Trophoblast cell (in vitro differentiated cells and primary cell): Measurements from ENCODE around the gene TTC28.
"Not testable (repeated sequence)": the region's sequence is repeated elsewhere in the genome, so short reads cannot be mapped to it uniquely, and the experiment has no call there.

ENCODE experiments used
- DNase-seq, 2 donors: peaks; one replicate each; pipeline ENCODE4 v3.0.0-alpha.2; 2016
- H2AFZ ChIP-seq: 2 replicates; pipeline ENCODE4 v1.6.1; 2013; ENCODE audit warnings: low read length, moderate library complexity, mild to moderate bottlenecking; ENCODE audit not compliant: insufficient read depth, poor library complexity
- H2AK5ac ChIP-seq: 2 replicates; pipeline ENCODE4 v1.6.1; 2013; ENCODE audit warnings: mild to moderate bottlenecking, low read length
- H2BK120ac ChIP-seq: 2 replicates; pipeline ENCODE4 v1.6.1; 2013; ENCODE audit warnings: low read length, mild to moderate bottlenecking, moderate library complexity; ENCODE audit not compliant: insufficient read depth, poor library complexity
- H2BK12ac ChIP-seq: 2 replicates; pipeline ENCODE4 v1.6.1; 2013; ENCODE audit warnings: mild to moderate bottlenecking, low read length, moderate library complexity
- H2BK5ac ChIP-seq: 2 replicates; pipeline ENCODE4 v1.6.1; 2013; ENCODE audit warnings: low read length, low read depth, moderate library complexity, mild to moderate bottlenecking; ENCODE audit not compliant: poor library complexity
- H3K14ac ChIP-seq: 2 replicates; pipeline ENCODE4 v1.6.1; 2013; ENCODE audit warnings: mild to moderate bottlenecking, low read length
- H3K18ac ChIP-seq: 2 replicates; pipeline ENCODE4 v1.6.1; 2013; ENCODE audit warnings: mild to moderate bottlenecking, low read length
- H3K23ac ChIP-seq: 2 replicates; pipeline ENCODE4 v1.6.1; 2013; ENCODE audit warnings: low read length
- H3K27ac ChIP-seq: 2 replicates; pipeline ENCODE4 v1.5.1; 2013; ENCODE audit warnings: low read depth, mild to moderate bottlenecking, inconsistent platforms, low read length, moderate library complexity
- H3K27me3 ChIP-seq: 2 replicates; pipeline ENCODE4 v1.6.1; 2013; ENCODE audit warnings: inconsistent platforms, mild to moderate bottlenecking, low read length, moderate library complexity; ENCODE audit not compliant: insufficient read depth
- H3K36me3 ChIP-seq, 2 experiments: 1 replicate in 1 of 2; 2 replicates in 1 of 2; pipeline ENCODE4 v1.6.1; 2013; ENCODE audit warnings: low read length in 2 of 2, mild to moderate bottlenecking in 2 of 2, moderate library complexity in 1 of 2; ENCODE audit not compliant: insufficient read depth in 2 of 2, control insufficient read depth in 1 of 2
- H3K4ac ChIP-seq: 2 replicates; pipeline ENCODE4 v1.6.1; 2013; ENCODE audit warnings: low read depth, mild to moderate bottlenecking, low read length, moderate library complexity
- H3K4me1 ChIP-seq, 2 experiments: 1 replicate in 1 of 2; 2 replicates in 1 of 2; pipeline ENCODE4 v1.6.1; 2013; ENCODE audit warnings: low read length in 2 of 2, mild to moderate bottlenecking in 2 of 2, moderate library complexity in 1 of 2; ENCODE audit not compliant: insufficient read depth in 2 of 2, control insufficient read depth in 1 of 2
- H3K4me2 ChIP-seq: 2 replicates; pipeline ENCODE4 v1.6.1; 2013; ENCODE audit warnings: inconsistent platforms, mild to moderate bottlenecking, low read length, moderate library complexity
- H3K4me3 ChIP-seq: 2 replicates; pipeline ENCODE4 v1.5.1; 2013; ENCODE audit warnings: mild to moderate bottlenecking, low read depth, low read length, inconsistent platforms
- H3K79me1 ChIP-seq: one replicate; pipeline ENCODE4 v1.6.1; 2013; ENCODE audit warnings: low read length
- H3K79me2 ChIP-seq: 2 replicates; pipeline ENCODE4 v1.6.1; 2013; ENCODE audit warnings: low read length, mild to moderate bottlenecking; ENCODE audit not compliant: control insufficient read depth, insufficient read depth, poor library complexity
- H3K9ac ChIP-seq: 2 replicates; pipeline ENCODE4 v1.6.1; 2013; ENCODE audit warnings: mild to moderate bottlenecking, low read length
- H3K9me3 ChIP-seq: 2 replicates; pipeline ENCODE4 v1.6.1; 2013; ENCODE audit warnings: low read depth, mild to moderate bottlenecking, control low read depth, inconsistent platforms, low read length; ENCODE audit not compliant: insufficient read depth
- H4K12ac ChIP-seq: 2 replicates; pipeline ENCODE4 v1.6.1; 2013; ENCODE audit warnings: low read depth, mild to moderate bottlenecking, low read length, moderate library complexity
- H4K8ac ChIP-seq: 2 replicates; pipeline ENCODE4 v1.6.1; 2013; ENCODE audit warnings: low read depth, mild to moderate bottlenecking, low read length, moderate library complexity
- H4K91ac ChIP-seq: one replicate; pipeline ENCODE4 v1.6.1; 2013; ENCODE audit warnings: low read depth, mild to moderate bottlenecking, low read length, moderate library complexity
- WGBS: extraction: QIAGEN DNeasy Blood & Tissue Kit; methylation state at CpG from one replicate; pipeline ENCODE4 v1.1.7; 2013; ENCODE audit warnings: missing lambda C conversion rate; ENCODE audit not compliant: insufficient read length, insufficient coverage; ENCODE audit errors: extremely low coverage; 5-methylcytosine and 5-hydroxymethylcytosine counted together

The TTC28 gene

GRCh38 chr22:28663569-28663942, 16.1 kb downstream of the TTC28 start:
- H3K4ac ChIP-seq, H3K4me1 ChIP-seq: not testable (repeated sequence)

GRCh38 chr22:28658448-28658847, 21.2 kb downstream of the TTC28 start:
- Histone ChIP-seq H2BK5ac (no peak overlapping the region), H3K4ac (no peak overlapping the region), H3K23ac (no peak overlapping the region), H3K36me3 (no peaks in the 10 kb centered on the region), H3K4me3 (no peak overlapping the region), H3K79me2 (no peaks in the 10 kb centered on the region), H3K79me1 (no peaks in the 10 kb centered on the region), H3K4me1 (no peaks in the 10 kb centered on the region), H3K9me3 (no peaks in the 10 kb centered on the region), H3K27me3 (no peaks in the 10 kb centered on the region), H4K8ac (no peak overlapping the region), H3K9ac (no peak overlapping the region), H4K91ac (no peak overlapping the region), H4K12ac (no peak overlapping the region), H3K27ac (no peak overlapping the region), H2AFZ (no peak overlapping the region), H3K18ac (no peak overlapping the region), H3K4me2 (no peak overlapping the region), H2AK5ac (no peak overlapping the region), H2BK12ac (no peak overlapping the region), H2BK120ac (no peak overlapping the region), H3K14ac (no peak overlapping the region)
- no CpG with 5 or more reads among the region's 3 CpGs for WGBS
- no peak for DNase-seq

More at GRCh38 chr22:28663569-28663942, 16.1 kb downstream of the TTC28 start:
- not testable (repeated sequence) for H3K4me2 ChIP-seq, H3K27me3 ChIP-seq, H4K8ac ChIP-seq, H3K79me2 ChIP-seq, H2BK120ac ChIP-seq, H2AK5ac ChIP-seq, DNase-seq, H3K18ac ChIP-seq, H2BK12ac ChIP-seq, H3K36me3 ChIP-seq, H3K14ac ChIP-seq, H3K27ac ChIP-seq, H3K9ac ChIP-seq, H3K23ac ChIP-seq, H3K9me3 ChIP-seq, H3K4me3 ChIP-seq, H4K91ac ChIP-seq, H2AFZ ChIP-seq, H4K12ac ChIP-seq, H3K79me1 ChIP-seq, H2BK5ac ChIP-seq
- WGBS: no CpG with 5 or more reads among the region's 13 CpGs

GRCh38 chr22:28656181-28656580, 23.5 kb downstream of the TTC28 start:
- no peak overlapping the region for H2AFZ ChIP-seq
- H3K9me3 ChIP-seq: no peaks in the 10 kb centered on the region
- no peak overlapping the region for H4K91ac ChIP-seq
- no peaks in the 10 kb centered on the region for H3K4me1 ChIP-seq
- no peaks in the 10 kb centered on the region for H3K79me1 ChIP-seq
- no peak for DNase-seq
- H4K8ac ChIP-seq: no peak overlapping the region
- H3K4me3 ChIP-seq: no peak overlapping the region
- H3K79me2 ChIP-seq: no peaks in the 10 kb centered on the region
- no peak overlapping the region for H3K23ac ChIP-seq
- no peak overlapping the region for H3K4me2 ChIP-seq
- no peak overlapping the region for H2BK120ac ChIP-seq
- H3K9ac ChIP-seq: no peak overlapping the region
- H3K27ac ChIP-seq: no peak overlapping the region
- no peak overlapping the region for H2BK5ac ChIP-seq
- no peaks in the 10 kb centered on the region for H3K36me3 ChIP-seq
- H4K12ac ChIP-seq: no peak overlapping the region
- H3K18ac ChIP-seq: no peak overlapping the region
- H3K4ac ChIP-seq: no peak overlapping the region
- H3K14ac ChIP-seq: no peak overlapping the region
- H2BK12ac ChIP-seq: no peak overlapping the region
- no CpG with 5 or more reads among the region's 3 CpGs for WGBS
- H3K27me3 ChIP-seq: no peaks in the 10 kb centered on the region
- H2AK5ac ChIP-seq: no peak overlapping the region

GRCh38 chr22:28650463-28650862, 29.2 kb downstream of the TTC28 start:
- no peak overlapping the region for H3K4me3 ChIP-seq
- H3K36me3 ChIP-seq: no peaks in the 10 kb centered on the region
- H3K23ac ChIP-seq: no peak overlapping the region
- H3K79me2 ChIP-seq: no peaks in the 10 kb centered on the region
- H4K8ac ChIP-seq: no peak overlapping the region
- H2BK120ac ChIP-seq: no peak overlapping the region
- no peaks in the 10 kb centered on the region for H3K79me1 ChIP-seq
- no peak overlapping the region for H3K4ac ChIP-seq
- H3K18ac ChIP-seq: no peak overlapping the region
- no peak overlapping the region for H3K27ac ChIP-seq
- no peak for DNase-seq
- H3K9ac ChIP-seq: no peak overlapping the region
- H4K91ac ChIP-seq: no peak overlapping the region
- no peak overlapping the region for H4K12ac ChIP-seq
- H3K14ac ChIP-seq: no peak overlapping the region
- H2BK12ac ChIP-seq: no peak overlapping the region
- H3K4me2 ChIP-seq: no peak overlapping the region
- H3K4me1 ChIP-seq: no peaks in the 10 kb centered on the region
- H3K9me3 ChIP-seq: no peaks in the 10 kb centered on the region
- H2BK5ac ChIP-seq: no peak overlapping the region
- no peak overlapping the region for H2AFZ ChIP-seq
- H2AK5ac ChIP-seq: no peak overlapping the region
- no peaks in the 10 kb centered on the region for H3K27me3 ChIP-seq
